ENCODE results near the gene CDKAL1.
"Not testable (repeated sequence)": the region's sequence is repeated elsewhere in the genome, so short reads cannot be mapped to it uniquely, and the experiment has no call there.

Gene CDKAL1

DNA sequence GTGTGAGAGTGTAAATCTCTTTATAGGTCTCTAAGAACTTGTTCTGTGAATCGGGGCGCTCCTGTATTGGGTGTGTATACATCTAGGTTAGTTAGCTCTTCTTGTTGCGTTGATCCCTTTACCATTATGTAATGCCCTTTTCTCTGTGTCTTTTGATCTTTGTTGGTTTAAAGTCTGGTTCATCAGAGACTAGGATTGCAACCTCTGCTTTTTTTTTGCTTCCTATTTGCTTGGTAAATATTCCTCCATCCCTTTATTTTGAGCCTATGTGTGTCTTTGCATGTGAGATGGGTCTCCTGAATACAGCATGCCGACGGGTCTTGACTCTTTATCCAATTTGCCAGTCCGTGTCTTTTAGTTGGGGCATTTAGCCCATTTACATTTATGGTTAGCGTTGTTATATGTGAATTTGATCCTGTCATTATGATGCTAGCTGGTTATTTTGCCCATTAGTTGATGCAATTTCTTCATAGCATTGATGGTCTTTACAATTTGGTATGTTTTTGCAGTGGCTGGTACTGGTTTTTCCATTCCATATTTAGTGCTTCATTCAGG is 60.1 kb downstream of the CDKAL1 start:
- not testable (repeated sequence) for DNase-seq (ENCODE audit: low read depth)

- no peak for DNase-seq (ENCODE audit: low read depth)
Measured at GRCh38 chr6:20599302-20600051, 65.2 kb downstream of the CDKAL1 start.

GRCh38 chr6:20600831-20601230 is 66.6 kb downstream of the CDKAL1 start:
- no peak for DNase-seq (ENCODE audit: low read depth)

GRCh38 chr6:20604159-20604558 is 69.9 kb downstream of the CDKAL1 start:
- DNase-seq (ENCODE audit: low read depth) = no peak

- DNase-seq (ENCODE audit: low read depth) = no peak
Measured at GRCh38 chr6:20605061-20605460, 70.8 kb downstream of the CDKAL1 start.

- no peak for DNase-seq (ENCODE audit: low read depth)
Measured at GRCh38 chr6:20605581-20605980, 71.3 kb downstream of the CDKAL1 start.

DNA sequence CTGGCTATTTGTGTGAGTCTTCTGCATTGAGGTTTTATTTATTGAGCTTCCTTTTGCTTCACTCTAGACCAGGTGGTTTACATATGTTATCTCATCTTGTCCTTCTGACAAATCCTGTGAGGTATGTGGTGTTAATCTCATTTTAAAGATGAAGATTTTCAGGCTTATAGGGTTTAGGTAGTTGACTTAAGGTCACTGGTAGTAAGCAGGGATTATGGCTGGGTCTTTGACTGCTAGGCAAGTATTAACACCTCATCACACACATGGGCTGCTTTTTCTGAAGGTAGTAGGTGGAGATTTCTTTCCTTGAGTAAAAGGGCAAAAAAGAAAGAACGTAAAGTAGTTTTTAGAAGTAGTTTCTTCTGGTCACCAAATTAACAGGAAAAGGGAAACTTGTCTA is 72.6 kb downstream of the CDKAL1 start:
- DNase-seq (ENCODE audit: low read depth) = no peak

DNA sequence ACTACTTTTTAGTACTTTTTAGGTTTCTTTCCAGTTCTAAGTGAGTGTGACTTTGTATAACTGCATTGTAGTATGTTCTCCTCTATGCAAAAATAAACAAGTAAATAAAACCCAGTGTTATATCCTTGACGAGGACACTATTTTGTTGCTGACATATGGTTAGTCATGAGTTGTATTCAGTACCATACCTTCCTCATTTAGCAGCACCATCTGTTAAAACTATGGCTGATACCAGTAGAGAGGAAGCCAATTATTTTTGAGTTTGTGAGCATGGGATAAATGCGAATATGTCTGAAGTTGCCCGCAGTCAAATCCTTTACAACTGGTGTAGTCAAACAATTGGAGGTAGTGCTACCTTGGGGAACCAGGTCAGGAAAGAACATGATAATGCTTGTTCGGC is 74.1 kb downstream of the CDKAL1 start:
- DNase-seq (ENCODE audit: low read depth) = no peak

GRCh38 chr6:20608905-20609304 is 74.6 kb downstream of the CDKAL1 start:
- DNase-seq (ENCODE audit: low read depth) = no peak

DNA sequence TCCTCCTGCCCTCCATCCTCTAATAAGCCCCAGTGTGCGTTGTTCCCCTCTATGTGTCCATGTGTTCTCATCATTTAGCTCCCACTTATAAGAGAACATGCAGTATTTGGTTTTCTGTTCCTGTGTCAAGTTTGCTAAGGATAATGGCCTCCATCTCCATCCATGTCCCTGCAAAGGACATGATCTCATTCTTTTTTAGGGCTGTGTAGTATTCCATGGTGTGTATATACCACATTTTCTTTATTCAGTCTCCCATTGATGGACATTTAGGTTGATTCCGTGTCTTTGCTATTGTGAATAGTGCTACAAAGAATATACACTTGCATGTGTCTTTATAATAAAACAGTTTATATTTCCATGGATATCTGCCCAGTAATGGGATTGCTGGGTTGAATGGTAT is 75.7 kb downstream of the CDKAL1 start:
- DNase-seq (ENCODE audit: low read depth) = not testable (repeated sequence)

DNA sequence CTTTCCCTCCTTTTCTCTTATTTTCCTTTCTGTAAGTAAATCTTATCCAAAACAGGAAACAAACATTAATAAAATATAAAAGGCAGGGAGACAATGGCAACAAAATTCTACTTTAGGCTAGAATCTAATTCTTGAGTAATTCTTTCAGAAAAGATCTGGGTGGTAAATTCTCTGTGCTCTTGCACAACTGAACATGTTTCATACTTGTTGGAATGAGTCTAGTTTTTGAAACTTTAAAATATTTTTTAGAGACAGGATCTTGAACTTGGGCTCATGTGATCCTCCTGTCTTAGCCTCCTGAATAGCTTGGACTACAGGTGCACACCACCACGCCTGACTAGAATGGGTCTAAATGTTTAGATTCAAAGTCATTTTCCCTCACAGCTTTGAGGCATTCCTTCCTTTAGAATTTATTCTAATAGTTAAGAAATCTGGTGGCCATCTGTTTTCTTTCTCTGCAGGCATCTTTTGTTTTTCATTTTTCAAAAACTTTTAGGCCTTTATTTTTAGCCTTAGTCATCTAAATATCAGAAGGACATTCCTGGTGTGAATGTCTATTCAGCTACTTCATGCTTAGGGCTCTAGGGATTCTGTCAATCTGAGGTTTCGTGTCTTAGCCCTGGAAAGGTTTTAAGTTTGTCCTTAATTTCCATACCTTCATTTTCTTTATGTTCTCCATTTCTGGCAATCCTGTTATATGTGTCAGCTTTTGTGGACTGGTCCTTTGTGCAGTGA is 76.5 kb downstream of the CDKAL1 start:
- DNase-seq (ENCODE audit: low read depth) = no peak

DNA sequence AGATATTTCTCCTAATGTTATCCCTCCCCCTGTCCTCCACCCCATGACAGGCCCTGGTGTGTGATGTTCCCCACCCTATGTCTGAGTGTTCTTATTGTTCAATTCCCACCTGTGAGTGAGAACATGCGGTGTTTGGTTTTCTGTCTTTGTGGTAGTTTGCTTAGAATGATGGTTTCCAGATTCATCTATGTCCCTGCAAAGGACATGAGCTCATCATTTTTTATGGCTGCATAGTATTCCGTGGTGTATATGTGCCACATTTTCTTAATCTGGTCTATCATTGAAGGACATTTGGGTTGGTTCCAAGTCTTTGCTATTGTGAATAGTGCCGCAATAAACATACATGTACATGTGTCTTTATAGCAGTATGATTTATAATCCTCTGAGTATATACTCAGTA is 83.3 kb downstream of the CDKAL1 start:
- DNase-seq (ENCODE audit: low read depth) = not testable (repeated sequence)

DNA sequence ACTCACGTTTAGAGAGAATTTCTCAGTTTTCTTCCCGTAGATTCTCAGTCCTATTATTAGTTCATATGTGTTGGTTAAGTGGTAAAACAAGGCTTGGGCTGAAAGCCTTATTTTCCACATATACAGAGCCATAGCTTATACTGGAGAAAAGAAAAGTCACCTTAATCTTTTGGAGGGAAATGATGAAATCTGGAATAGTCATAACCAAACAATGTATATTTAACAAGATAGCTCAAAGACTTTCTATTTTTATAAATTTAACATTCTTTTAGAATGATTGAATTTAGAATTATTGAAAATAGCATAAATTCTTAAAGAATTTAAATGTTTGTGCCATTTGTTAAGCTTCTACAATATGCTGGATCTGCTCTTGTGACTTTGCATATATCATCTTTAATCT is 85.8 kb downstream of the CDKAL1 start:
- no peak for DNase-seq (ENCODE audit: low read depth)

DNA sequence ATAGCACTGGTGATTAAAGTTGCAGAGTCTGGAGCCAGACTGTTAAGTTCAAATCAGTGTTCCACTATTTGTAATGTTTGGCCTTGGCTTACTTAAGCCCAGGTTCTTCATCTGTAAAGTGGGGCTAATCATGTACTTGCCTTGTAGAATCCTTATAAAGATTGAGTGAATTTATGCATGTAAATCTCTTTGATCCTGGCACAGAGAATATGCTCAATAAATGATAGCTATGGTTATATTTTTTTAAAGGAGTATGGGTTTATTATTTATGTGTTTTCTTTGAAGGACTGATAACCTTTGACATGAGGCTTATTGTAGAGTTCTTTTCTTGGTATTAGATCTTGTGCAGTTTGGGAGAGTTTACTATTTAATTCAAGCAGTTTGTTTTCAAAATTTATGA is 89.5 kb downstream of the CDKAL1 start:
- no peak for DNase-seq (ENCODE audit: low read depth)

GRCh38 chr6:20626165-20626564 is 91.9 kb downstream of the CDKAL1 start:
- no peak for DNase-seq (ENCODE audit: low read depth)

GRCh38 chr6:20629509-20629908 is 95.3 kb downstream of the CDKAL1 start:
- no peak for DNase-seq (ENCODE audit: low read depth)

DNA sequence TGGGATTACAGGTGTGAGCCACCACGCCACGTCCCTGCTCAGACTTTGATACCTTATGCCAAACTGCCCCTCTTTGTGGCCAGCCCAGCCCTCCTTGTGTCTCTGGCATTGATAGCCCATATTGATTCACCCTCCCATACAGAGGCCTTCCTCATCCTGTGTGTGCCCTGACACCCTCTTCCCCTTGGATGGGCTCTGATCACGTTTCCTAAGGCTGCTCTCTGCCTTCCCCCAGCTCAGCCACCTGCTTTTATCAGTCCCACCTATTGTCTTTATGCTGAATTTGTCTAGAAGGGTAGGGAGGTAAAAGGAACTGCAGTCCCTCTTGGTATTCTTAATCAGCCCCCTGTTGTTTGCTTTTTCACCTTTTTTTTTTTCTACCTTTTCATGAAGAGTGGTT is 95.9 kb downstream of the CDKAL1 start:
- no peak for DNase-seq (ENCODE audit: low read depth)

DNA sequence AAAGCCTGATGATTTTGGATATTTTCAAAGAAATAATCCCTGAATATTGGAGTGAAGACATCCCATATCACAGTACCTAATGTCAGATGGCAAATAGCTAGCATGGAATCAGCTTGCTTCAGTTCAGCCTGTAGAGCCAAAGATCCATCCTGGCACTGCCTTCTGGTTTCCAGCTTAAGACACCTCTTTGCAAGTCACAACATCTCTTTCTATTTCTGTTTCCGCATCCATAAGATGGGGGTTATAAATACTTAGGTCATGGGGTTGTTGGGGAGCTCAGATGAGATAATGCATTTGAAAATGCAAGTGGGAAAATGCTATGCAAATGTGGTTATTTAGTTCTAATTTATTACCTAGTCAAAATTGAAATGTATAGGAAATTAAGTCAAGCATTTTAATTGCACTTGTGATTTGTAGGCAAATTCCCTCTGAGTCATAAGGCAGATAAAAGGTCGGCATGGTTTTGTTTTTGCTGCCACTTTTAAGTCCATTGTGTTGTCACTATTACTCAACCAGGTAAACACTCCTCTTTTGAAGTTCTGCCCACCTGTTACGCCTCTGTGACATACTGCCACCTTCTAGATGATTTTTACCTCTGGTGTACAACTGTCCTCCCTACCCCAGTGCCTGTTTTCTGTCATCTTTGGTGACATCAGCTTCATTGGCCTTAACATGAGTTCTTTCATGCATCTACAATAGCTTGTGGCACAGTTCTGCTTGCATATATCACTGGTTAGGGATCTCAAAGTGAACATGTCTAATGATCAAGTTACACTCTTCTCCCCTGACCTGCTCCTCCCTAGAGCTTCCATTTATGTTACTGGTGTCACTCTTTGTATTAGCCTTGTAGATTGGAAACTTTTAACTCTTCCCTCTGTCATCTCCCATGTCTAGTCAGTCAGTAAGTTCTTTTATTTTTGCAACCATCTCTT is 96.6 kb downstream of the CDKAL1 start:
- DNase-seq (ENCODE audit: low read depth) = no peak

GRCh38 chr6:20631549-20631924 is 97.3 kb downstream of the CDKAL1 start:
- no peak for DNase-seq (ENCODE audit: low read depth)

GRCh38 chr6:20632696-20633095 is 98.4 kb downstream of the CDKAL1 start:
- DNase-seq (ENCODE audit: low read depth) = no peak

DNA sequence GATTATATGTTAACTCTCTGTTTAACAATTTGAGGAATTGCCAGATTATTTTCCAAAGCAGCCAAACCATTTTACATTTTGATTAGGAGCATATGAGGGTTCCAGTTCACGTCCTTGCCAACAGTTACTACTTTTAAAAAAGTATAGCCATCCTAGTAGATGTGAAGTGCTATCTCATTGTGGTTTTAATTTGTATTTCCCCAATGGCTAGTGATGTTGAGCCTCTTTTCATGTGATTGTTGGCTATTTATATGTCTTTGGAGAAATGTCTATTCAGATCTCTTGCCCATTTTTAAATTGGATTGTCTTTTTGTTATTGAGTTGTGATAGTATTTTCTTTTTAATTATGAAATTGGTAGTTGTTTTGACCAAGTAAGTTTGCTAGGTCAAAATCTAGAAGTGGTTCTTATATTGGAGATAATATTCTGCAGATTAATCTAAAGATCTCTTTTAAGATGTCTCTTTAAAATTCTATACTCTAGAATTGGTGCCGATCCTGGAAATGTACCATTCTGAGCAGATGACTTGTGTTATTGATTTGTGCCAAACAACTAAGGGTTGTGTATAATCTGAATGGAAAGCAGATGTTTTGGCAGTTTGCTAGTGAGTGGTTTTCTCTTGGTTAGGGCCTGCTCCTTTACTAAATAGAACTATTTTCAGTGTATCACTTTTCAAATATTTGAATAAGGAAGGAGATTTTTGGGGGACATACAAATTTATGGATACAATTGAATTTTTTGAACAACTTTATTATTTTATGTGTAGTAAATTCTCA is 99.5 kb downstream of the CDKAL1 start:
- DNase-seq (ENCODE audit: low read depth) = no peak

DNA sequence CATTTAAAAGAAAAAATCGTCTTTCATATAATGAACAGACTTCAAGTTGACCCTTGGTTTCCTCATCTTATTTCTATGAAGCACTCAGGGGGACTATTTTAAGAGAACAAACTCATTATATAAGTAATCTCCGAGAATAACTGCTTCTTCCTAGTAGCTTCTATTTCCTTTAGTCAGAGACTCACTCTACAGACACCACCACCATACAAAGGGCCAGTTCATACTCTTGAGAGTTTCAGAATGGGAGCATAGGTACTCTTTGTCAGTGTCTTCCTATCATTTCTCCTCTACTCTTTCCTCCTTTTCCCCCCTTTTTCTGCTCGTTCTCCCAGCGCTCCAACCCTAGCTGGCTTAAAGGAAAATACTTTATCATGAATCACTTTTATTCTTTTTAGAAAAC is 104.9 kb downstream of the CDKAL1 start:
- no peak for DNase-seq (ENCODE audit: low read depth)
